Ishikawa (cell line): ENCODE data around the gene HCFC1.

Source experiments
- CEBPB ChIP-seq: IDR thresholded peaks from 2 replicates; pipeline ENCODE4 v1.6.1; 2012
- CREB1 ChIP-seq: IDR thresholded peaks from 2 replicates; pipeline ENCODE4 v1.6.1; 2012; ENCODE audit warnings: low read depth
- EP300 ChIP-seq: IDR thresholded peaks from 2 replicates; pipeline ENCODE4 v1.6.1; 2012; ENCODE audit warnings: borderline replicate concordance
- FOXM1 ChIP-seq: IDR thresholded peaks from 2 replicates; pipeline ENCODE4 v1.6.1; 2012; ENCODE audit warnings: low read depth, borderline replicate concordance
- RAD21 ChIP-seq: IDR thresholded peaks from 2 replicates; pipeline ENCODE4 v1.6.1; 2012; ENCODE audit warnings: low read depth
- TAF1 ChIP-seq: IDR thresholded peaks from 2 replicates; pipeline ENCODE4 v1.6.1; 2012; ENCODE audit warnings: low read depth, mild to moderate bottlenecking
- TCF12 ChIP-seq: IDR thresholded peaks from 2 replicates; pipeline ENCODE4 v1.6.1; 2012; ENCODE audit warnings: low read depth
- YY1 ChIP-seq: IDR thresholded peaks from 2 replicates; pipeline ENCODE4 v1.6.1; 2012; ENCODE audit warnings: low read depth
- ZBTB7A ChIP-seq: IDR thresholded peaks from 2 replicates; pipeline ENCODE4 v1.6.1; 2012; ENCODE audit warnings: low read depth
- TF ChIP-seq, protein P1 (sequence below): IDR thresholded peaks from 2 replicates; pipeline ENCODE4 v1.6.1; 2012; ENCODE audit warnings: low read depth, mild to moderate bottlenecking

GRCh38 chrX:153966283-153966688, 5.3 kb downstream of the HCFC1 start:
- TF ChIP-seq YY1 (no peak), ZBTB7A (no peak), EP300 (no peak), FOXM1 (no peak), RAD21 (no peak), TAF1 (no peak), CREB1 (no peak), TCF12 (no peak), CEBPB (no peak)
- TF ChIP-seq, protein P1, sequence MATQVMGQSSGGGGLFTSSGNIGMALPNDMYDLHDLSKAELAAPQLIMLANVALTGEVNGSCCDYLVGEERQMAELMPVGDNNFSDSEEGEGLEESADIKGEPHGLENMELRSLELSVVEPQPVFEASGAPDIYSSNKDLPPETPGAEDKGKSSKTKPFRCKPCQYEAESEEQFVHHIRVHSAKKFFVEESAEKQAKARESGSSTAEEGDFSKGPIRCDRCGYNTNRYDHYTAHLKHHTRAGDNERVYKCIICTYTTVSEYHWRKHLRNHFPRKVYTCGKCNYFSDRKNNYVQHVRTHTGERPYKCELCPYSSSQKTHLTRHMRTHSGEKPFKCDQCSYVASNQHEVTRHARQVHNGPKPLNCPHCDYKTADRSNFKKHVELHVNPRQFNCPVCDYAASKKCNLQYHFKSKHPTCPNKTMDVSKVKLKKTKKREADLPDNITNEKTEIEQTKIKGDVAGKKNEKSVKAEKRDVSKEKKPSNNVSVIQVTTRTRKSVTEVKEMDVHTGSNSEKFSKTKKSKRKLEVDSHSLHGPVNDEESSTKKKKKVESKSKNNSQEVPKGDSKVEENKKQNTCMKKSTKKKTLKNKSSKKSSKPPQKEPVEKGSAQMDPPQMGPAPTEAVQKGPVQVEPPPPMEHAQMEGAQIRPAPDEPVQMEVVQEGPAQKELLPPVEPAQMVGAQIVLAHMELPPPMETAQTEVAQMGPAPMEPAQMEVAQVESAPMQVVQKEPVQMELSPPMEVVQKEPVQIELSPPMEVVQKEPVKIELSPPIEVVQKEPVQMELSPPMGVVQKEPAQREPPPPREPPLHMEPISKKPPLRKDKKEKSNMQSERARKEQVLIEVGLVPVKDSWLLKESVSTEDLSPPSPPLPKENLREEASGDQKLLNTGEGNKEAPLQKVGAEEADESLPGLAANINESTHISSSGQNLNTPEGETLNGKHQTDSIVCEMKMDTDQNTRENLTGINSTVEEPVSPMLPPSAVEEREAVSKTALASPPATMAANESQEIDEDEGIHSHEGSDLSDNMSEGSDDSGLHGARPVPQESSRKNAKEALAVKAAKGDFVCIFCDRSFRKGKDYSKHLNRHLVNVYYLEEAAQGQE: no peak
